ENCODE results near the gene PCDHA8. TPM values are rescaled to one million over a fixed set of nuclear protein-coding genes. Genes with fewer than 3 reads are reported as not detected.
"Not testable (repeated sequence)": the region's sequence is repeated elsewhere in the genome, so short reads cannot be mapped to it uniquely, and the experiment has no call there.

The PCDHA8 gene
- total RNA-seq, 1 donor from 2014 or later, result 0.08 TPM

- no peak for ATAC-seq
Observed at GRCh38 chr5:140875085-140876065, 34.4 kb downstream of the PCDHA8 start, which contains the start of gene PCDHA12. PCDHA12 (plus strand) TSS chr5:140875308; CDS start chr5:140875473, 165 bp downstream.

GRCh38 chr5:140876541-140877261, 35.7 kb downstream of the PCDHA8 start:
- not testable (repeated sequence) for ATAC-seq

DNA sequence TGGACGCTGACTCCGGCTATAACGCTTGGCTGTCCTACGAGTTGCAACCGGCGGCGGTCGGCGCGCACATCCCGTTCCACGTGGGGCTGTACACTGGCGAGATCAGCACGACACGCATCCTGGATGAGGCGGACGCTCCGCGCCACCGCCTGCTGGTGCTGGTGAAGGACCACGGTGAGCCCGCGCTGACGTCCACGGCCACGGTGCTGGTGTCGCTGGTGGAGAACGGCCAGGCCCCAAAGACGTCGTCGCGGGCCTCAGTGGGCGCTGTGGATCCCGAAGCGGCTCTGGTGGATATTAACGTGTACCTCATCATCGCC, 36.2 kb downstream of the PCDHA8 start:
- ATAC-seq, result no peak

- no peak for ATAC-seq
Observed at GRCh38 chr5:140881889-140882590, 41.1 kb downstream of the PCDHA8 start, which contains the start of gene PCDHA13. PCDHA13 (plus strand) TSS chr5:140882124; CDS start chr5:140882269, 145 bp downstream.

DNA sequence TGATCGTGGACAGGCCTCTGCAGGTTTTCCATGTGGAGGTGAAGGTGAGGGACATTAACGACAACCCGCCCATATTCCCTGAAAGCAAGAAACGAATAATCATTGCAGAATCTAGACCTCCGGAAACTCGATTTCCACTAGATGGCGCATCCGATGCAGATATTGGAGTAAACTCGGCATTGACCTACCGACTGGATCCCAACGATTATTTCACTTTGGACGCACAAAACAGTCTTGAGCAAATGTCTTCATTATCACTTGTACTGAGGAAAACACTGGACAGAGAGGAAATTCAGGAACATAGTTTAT, 41.6 kb downstream of the PCDHA8 start:
- ATAC-seq, result no peak

DNA sequence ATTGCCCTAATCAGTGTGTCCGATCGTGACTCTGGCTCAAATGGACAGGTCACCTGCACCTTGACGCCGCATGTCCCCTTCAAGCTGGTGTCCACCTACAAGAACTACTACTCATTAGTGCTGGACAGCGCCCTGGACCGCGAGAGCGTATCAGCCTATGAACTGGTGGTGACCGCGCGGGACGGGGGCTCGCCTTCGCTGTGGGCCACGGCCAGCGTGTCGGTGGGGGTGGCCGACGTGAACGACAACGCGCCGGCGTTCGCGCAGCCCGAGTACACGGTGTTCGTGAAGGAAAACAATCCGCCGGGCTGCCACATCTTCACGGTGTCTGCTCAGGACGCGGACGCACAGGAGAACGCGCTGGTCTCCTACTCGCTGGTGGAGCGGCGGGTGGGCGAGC, 42.4 kb downstream of the PCDHA8 start:
- no peak for ATAC-seq

GRCh38 chr5:140883927-140884697, 43.1 kb downstream of the PCDHA8 start:
- ATAC-seq, result no peak

Other genes with a start within 250 kb of the PCDHA8 start
- gene CD14, start 208.0 kb upstream of the PCDHA8 start, total RNA-seq, result 6.7 TPM
- gene TMCO6, start 201.7 kb upstream of the PCDHA8 start, total RNA-seq, result 14.0 TPM
- 49.9 TPM for gene NDUFA2, start 193.6 kb upstream of the PCDHA8 start, total RNA-seq
- 58.5 TPM for gene IK, start 193.4 kb upstream of the PCDHA8 start, total RNA-seq
- gene WDR55, start 176.3 kb upstream of the PCDHA8 start, total RNA-seq, result 19.7 TPM
- gene DND1, start 167.6 kb upstream of the PCDHA8 start, total RNA-seq, result 0.44 TPM
- gene HARS1, start 149.8 kb upstream of the PCDHA8 start, total RNA-seq, result 43.0 TPM
- gene HARS2, start 149.7 kb upstream of the PCDHA8 start, total RNA-seq, result 14.0 TPM
- 39.7 TPM for gene ZMAT2, start 140.7 kb upstream of the PCDHA8 start, total RNA-seq
- not detected for gene PCDHA1, start 55.0 kb upstream of the PCDHA8 start, total RNA-seq
- gene PCDHA2, start 46.3 kb upstream of the PCDHA8 start, total RNA-seq, result 0.04 TPM
- not detected for gene PCDHA3, start 40.1 kb upstream of the PCDHA8 start, total RNA-seq
- gene PCDHA4, start 34.1 kb upstream of the PCDHA8 start, total RNA-seq, result 0.20 TPM
- 0.08 TPM for gene PCDHA5, start 19.6 kb upstream of the PCDHA8 start, total RNA-seq
- not detected for gene PCDHA6, start 13.2 kb upstream of the PCDHA8 start, total RNA-seq
- gene PCDHA7, start 6.9 kb upstream of the PCDHA8 start, total RNA-seq, result 0.08 TPM
- 0.04 TPM for gene PCDHA9, start 7.2 kb downstream of the PCDHA8 start, total RNA-seq
- 0.08 TPM for gene PCDHA10, start 14.7 kb downstream of the PCDHA8 start, total RNA-seq
- not detected for gene PCDHA11, start 27.8 kb downstream of the PCDHA8 start, total RNA-seq
- not detected for gene PCDHA12, start 34.1 kb downstream of the PCDHA8 start, total RNA-seq
- gene PCDHA13, start 40.9 kb downstream of the PCDHA8 start, total RNA-seq, result not detected
- gene PCDHAC1, start 85.1 kb downstream of the PCDHA8 start, total RNA-seq, result 0.04 TPM
- gene PCDHAC2, start 125.3 kb downstream of the PCDHA8 start, total RNA-seq, result 0.24 TPM
- gene PCDHB1, start 210.2 kb downstream of the PCDHA8 start, total RNA-seq, result not detected

Data from esophagus mucosa (tissue), 1 donor.